SU-DHL-6 (cell line): ENCODE measurements around the gene CIT.

Source experiments
- H2AFZ ChIP-seq: fragments of 200-600 bp; sonication (generic); 2 replicates; pipeline ENCODE4 v1.6.1; 2014; ENCODE audit warnings: low read depth, mild to moderate bottlenecking, moderate library complexity, mixed read lengths, antibody characterized with exemption, low read length; ENCODE audit not compliant: severe bottlenecking
- H3F3A ChIP-seq: fragments of 200-600 bp; shearing (Covaris generic); 2 replicates; pipeline ENCODE4 v1.6.0; 2016; ENCODE audit warnings: antibody characterized with exemption, mild to moderate bottlenecking; ENCODE audit not compliant: insufficient read depth
- H3K27ac ChIP-seq: fragments of 200-600 bp; sonication (generic); 2 replicates; pipeline ENCODE4 v1.5.1; 2016; ENCODE audit warnings: low read depth, mild to moderate bottlenecking, low read length, moderate library complexity, mixed read lengths
- H3K27me3 ChIP-seq: fragments of 200-600 bp; sonication (generic), shearing (Covaris generic); 2 replicates; pipeline ENCODE4 v1.6.0; 2014; ENCODE audit warnings: mild to moderate bottlenecking, low read length
- H3K36me3 ChIP-seq: fragments of 200-600 bp; sonication (generic); 2 replicates; pipeline ENCODE4 v1.6.1; 2014; ENCODE audit warnings: mild to moderate bottlenecking, low read length, mixed read lengths
- H3K4me2 ChIP-seq: fragments of 300-600, 200-600 bp; shearing (Covaris generic), sonication (generic); 2 replicates; pipeline ENCODE4 v1.6.0; 2014; ENCODE audit warnings: low read length, low read depth, mild to moderate bottlenecking; ENCODE audit not compliant: poor library complexity, severe bottlenecking
- H3K4me3 ChIP-seq: fragments of 200-600 bp; sonication (generic); 2 replicates; pipeline ENCODE4 v1.5.1; 2014; ENCODE audit warnings: antibody characterized with exemption, low read length, mild to moderate bottlenecking, mixed read lengths; ENCODE audit not compliant: insufficient read depth, poor library complexity, severe bottlenecking
- H3K79me2 ChIP-seq: fragments of 200-600 bp; sonication (generic); 2 replicates; pipeline ENCODE4 v1.6.1; 2014; ENCODE audit warnings: mild to moderate bottlenecking, low read length, moderate library complexity; ENCODE audit not compliant: insufficient read depth
- H3K9ac ChIP-seq: fragments of 200-600 bp; sonication (generic); 2 replicates; pipeline ENCODE4 v1.7.0; 2014; ENCODE audit warnings: mild to moderate bottlenecking, low read length
- H3K9me2 ChIP-seq: fragments of 200-600 bp; sonication (generic); replicated peaks from 2 replicates; pipeline ENCODE4 v1.6.1; 2014; ENCODE audit warnings: low read length; ENCODE audit not compliant: insufficient read depth
- H3K9me3 ChIP-seq: fragments of 200-600 bp; sonication (generic); 2 replicates; pipeline ENCODE4 v1.6.1; 2014; ENCODE audit warnings: low read length, mixed read lengths; ENCODE audit not compliant: insufficient read depth
- H4K20me1 ChIP-seq: fragments of 200-600 bp; sonication (generic); 2 replicates; pipeline ENCODE4 v1.6.1; 2014; ENCODE audit warnings: low read depth, mild to moderate bottlenecking, antibody characterized with exemption, low read length, moderate library complexity, mixed read lengths
- EZH2phosphoT487 ChIP-seq: fragments of 200-600 bp; sonication (generic), shearing (Covaris generic); conservative IDR thresholded peaks from 2 replicates; pipeline ENCODE4 v1.6.1; 2018; ENCODE audit warnings: mild to moderate bottlenecking, antibody characterized with exemption, low read length, moderate library complexity, mixed read lengths
- TF ChIP-seq, protein P1 (sequence below): fragments of 200-600 bp; sonication (generic); IDR thresholded peaks from one replicate; pipeline ENCODE4 v1.5.1; 2017; ENCODE audit warnings: antibody characterized with exemption, mild to moderate bottlenecking, low read length, moderate library complexity; ENCODE audit not compliant: insufficient read depth, poor library complexity, severe bottlenecking

CIT gene

DNA sequence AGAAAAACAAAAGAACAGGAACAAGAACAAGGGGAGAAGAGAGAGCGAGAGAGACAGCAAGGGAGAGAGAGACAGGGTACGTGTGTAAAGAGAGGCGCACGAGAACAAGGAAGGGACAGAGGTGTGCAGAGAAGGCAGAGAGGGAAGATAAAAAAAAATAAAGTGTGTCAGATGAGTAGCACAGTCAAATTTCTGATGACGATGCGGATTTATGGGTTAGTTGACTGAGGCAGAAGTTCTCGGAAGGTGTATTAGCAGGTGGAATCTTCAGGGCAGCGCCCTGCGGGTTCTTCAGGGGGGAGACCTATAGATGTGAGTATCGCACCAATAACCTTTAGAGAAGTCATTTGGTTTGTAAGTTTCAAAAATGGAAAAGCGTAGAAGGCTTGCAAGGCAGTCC lies 164.4 kb downstream of the CIT start:
- Histone ChIP-seq H3K36me3 (peaks cover 5% of the 10 kb centered on the region; the same call in 1 of the 2 replicates), H3K79me2 (no peaks in the 10 kb centered on the region)
- no peak for TF ChIP-seq EZH2phosphoT487
- TF ChIP-seq, protein P1, sequence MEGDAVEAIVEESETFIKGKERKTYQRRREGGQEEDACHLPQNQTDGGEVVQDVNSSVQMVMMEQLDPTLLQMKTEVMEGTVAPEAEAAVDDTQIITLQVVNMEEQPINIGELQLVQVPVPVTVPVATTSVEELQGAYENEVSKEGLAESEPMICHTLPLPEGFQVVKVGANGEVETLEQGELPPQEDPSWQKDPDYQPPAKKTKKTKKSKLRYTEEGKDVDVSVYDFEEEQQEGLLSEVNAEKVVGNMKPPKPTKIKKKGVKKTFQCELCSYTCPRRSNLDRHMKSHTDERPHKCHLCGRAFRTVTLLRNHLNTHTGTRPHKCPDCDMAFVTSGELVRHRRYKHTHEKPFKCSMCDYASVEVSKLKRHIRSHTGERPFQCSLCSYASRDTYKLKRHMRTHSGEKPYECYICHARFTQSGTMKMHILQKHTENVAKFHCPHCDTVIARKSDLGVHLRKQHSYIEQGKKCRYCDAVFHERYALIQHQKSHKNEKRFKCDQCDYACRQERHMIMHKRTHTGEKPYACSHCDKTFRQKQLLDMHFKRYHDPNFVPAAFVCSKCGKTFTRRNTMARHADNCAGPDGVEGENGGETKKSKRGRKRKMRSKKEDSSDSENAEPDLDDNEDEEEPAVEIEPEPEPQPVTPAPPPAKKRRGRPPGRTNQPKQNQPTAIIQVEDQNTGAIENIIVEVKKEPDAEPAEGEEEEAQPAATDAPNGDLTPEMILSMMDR, result no peak

DNA sequence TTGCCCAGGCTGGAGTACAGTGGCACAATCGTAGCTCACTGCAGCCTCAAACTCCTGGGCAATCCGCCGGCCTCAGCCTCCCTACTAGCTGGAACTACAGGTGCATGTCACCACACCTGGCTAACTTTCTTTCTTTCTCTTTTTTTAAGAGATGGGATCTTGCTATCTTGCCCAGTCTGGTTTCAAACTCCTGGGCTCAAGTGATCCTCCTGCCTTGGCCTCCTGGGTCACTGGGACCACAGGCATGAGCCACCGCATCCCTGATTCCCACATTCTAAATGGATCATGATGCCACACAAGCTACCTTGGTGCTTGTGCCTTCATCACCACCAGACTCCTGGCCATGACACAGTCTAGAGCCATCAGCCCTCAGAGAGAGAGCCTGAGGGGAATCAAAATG lies 165.4 kb downstream of the CIT start:
- H3K27me3 ChIP-seq, result no peaks in the 10 kb centered on the region
- no peaks in the 10 kb centered on the region for H3K9me3 ChIP-seq
- H3K4me2 ChIP-seq, result no peak overlapping the region
- peaks cover 5% of the 10 kb centered on the region; the same call in 1 of the 2 replicates for H3K36me3 ChIP-seq
- no peak overlapping the region for H3K27ac ChIP-seq
- no peak for TF ChIP-seq EZH2phosphoT487
- TF ChIP-seq, protein P1, result no peak
- H3K9ac ChIP-seq, result no peak overlapping the region
- H3K4me3 ChIP-seq, result no peak overlapping the region
- no peaks in the 10 kb centered on the region for H4K20me1 ChIP-seq
- H2AFZ ChIP-seq, result no peak overlapping the region
- no peaks in the 10 kb centered on the region for H3K79me2 ChIP-seq
- no peaks in the 10 kb centered on the region for H3F3A ChIP-seq
- no peaks in the 10 kb centered on the region for H3K9me2 ChIP-seq

More for the DNA sequence above, 164.4 kb downstream of the CIT start:
- Histone ChIP-seq H3K27me3 (no peaks in the 10 kb centered on the region), H2AFZ (no peak overlapping the region), H3K4me2 (no peak overlapping the region), H3K9ac (no peak overlapping the region), H3K27ac (no peak overlapping the region), H4K20me1 (no peaks in the 10 kb centered on the region), H3K9me3 (no peaks in the 10 kb centered on the region), H3K9me2 (no peaks in the 10 kb centered on the region), H3F3A (no peaks in the 10 kb centered on the region), H3K4me3 (no peak overlapping the region)

DNA sequence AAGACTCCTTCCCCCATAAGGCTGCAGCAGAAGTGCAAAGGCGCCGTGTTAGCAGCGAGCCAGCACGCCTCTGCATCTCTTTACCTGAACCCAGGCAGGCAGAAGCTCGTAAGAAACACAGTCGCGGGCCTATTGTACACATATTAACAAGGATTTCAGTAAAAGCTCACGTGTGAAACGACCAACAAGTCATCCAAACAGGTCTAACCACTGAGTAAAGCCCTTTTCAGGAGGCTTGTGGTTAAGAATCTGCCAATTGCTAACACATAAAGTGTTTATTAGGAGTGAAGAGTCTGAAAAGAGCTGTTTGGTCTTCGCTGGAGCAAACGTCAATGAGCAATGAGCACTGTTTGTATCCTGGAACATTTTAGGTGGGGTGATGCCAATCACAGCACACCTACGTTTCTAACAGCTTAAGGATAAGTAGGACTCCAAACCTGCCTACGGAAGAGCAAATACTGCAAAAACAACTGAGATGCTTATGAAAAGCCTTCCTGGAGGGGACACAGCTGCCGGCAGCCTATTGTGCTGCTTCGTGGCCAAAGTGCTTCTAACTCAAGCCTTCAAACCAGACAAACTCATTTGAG lies 166.1 kb downstream of the CIT start:
- Histone ChIP-seq H3K36me3 (peaks cover 5% of the 10 kb centered on the region; the same call in 1 of the 2 replicates), H3K4me3 (no peak overlapping the region), H2AFZ (no peak overlapping the region), H3K79me2 (no peaks in the 10 kb centered on the region), H3F3A (no peaks in the 10 kb centered on the region), H3K4me2 (no peak overlapping the region), H3K9me2 (no peaks in the 10 kb centered on the region), H3K27ac (no peak overlapping the region), H4K20me1 (no peaks in the 10 kb centered on the region), H3K27me3 (no peaks in the 10 kb centered on the region), H3K9ac (no peak overlapping the region), H3K9me3 (no peaks in the 10 kb centered on the region)
- TF ChIP-seq EZH2phosphoT487, result no peak
- TF ChIP-seq, protein P1, result no peak
